Cerebellar cortex (tissue), 1 donor: ENCODE measurements around the gene DENND6A.
"Not testable (repeated sequence)": the region's sequence is repeated elsewhere in the genome, so short reads cannot be mapped to it uniquely, and the experiment has no call there.

Experiments
- DNase-seq: peaks from one replicate; pipeline ENCODE4 v3.0.0-alpha.2; 2015; ENCODE audit warnings: low spot score

DENND6A gene

GRCh38 chr3:57692396-57693147, at the start of gene DENND6A:
Gene DENND6A (minus strand): TSS chr3:57693077. CDS start chr3:57693018, 59 bp downstream.
- DNase-seq = peak; percentile 79

- DNase-seq = no peak
Observed at GRCh38 chr3:57740027-57740426, 47.1 kb upstream of the DENND6A start.

GRCh38 chr3:57738391-57738790, 45.5 kb upstream of the DENND6A start:
- DNase-seq = no peak

- DNase-seq = no peak
Observed at GRCh38 chr3:57737840-57738239, 45.0 kb upstream of the DENND6A start.

DNA sequence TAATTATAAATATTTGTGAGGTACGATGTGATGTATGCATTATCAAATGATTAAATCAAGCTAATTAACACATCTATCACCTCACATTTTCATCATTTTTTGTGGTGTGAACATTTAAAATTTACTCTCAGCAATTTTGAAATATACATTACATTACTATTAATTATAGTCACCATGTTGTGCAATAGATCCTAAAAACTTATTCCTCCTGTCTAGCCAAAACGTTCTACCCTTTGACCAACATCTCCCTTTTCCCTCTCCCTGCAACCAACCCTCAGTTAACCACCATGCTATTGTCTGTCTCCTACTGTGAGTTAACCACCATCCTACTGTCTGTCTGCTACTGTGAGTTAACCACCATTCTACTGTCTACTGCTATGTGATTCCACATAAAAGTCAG, 42.5 kb upstream of the DENND6A start:
- DNase-seq = no peak

- DNase-seq = no peak
Observed at GRCh38 chr3:57733790-57734189, 40.9 kb upstream of the DENND6A start.

DNA sequence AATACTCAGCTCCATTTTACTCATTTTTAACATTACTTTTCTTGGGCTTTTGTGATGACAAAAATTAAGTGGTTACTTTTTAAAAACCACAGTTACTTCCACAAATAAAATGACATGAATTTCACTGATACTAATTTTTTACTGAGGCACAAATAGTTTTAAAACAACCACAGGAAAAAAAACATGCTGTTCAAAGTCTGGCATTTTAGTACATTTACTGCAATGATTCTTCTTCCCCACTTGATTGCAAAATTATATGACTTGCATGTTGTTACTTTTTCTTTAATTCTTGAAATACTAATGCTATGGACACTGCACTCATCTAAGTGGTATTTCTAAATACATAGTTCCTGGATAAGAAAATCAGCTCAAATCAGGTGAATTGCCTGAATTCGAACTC, 38.4 kb upstream of the DENND6A start:
- no peak for DNase-seq

DNA sequence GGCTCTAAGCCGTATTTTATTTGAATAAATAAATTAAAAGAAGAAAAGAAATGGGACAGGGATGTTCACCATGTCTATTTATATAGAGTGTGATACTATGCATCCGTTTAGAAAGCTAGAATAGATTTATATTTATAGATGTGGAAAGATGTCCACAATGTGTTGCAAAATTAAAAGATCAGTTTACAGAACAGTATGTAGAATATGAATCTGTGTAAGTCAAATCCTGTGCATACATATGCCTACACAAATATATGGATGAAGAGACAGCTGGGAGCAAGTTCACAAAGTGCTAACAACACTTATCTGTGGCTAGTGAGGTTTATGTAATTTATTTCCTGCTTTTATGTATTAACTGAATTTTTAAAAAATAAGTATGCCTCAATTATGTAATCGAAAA, 37.8 kb upstream of the DENND6A start:
- no peak for DNase-seq

DNA sequence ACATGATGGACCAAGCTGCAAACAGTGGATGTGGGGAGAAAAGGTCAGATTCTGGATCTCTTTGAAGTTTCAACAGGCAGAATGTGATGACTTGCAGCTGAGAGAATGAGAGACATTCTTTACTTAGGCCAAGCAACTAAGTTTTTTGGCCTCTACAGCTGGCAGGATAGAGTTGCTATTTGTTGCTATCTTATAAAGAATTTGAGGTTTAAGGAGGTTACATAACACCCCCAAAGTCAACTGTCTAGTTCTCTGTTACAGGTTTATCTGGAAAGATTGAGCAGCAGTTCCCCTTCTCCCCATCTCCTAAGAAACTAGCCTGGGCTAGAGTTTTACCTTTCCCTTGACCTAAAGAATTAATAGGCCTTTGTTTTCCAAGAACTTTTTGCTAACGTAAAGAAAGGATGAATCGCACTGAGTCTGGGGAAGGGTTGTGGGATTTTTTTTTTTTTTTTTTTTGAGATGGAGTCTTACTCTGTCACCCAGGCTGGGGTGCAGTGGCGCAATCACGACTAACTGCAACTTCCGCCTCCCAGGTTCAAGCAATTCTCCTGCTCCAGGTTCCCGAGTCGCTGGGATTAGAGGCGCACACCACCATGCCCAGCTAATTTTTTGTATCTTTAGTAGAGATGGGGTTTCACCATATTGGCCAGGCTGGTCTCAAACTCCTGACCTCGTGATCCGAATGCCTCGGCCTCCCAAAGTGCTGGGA, 36.6 kb upstream of the DENND6A start:
- no peak for DNase-seq

DNA sequence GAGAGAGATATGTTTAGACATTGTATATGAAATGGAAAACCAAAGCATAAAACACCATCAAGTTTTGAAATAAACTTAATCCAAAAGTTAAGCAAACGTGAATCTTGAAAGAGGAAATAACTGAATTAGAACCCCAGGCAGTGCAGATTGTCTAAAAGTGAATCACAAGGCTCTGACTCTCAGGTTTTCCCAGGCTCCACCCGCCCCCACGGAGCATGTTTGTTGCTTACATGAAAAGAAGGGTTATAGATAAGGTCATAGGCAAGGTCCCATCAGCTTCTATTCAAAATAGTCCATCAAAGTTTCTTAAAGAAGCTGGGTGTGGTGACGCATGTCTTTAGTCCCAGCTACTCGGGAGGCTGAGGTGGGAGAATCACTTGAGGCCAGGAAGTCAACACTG, 34.2 kb upstream of the DENND6A start:
- no peak for DNase-seq

- DNase-seq = no peak
Observed at GRCh38 chr3:57726397-57726796, 33.5 kb upstream of the DENND6A start.

GRCh38 chr3:57718118-57718517, 25.2 kb upstream of the DENND6A start:
- no peak for DNase-seq

- DNase-seq = no peak
Observed at GRCh38 chr3:57717205-57717868, 24.5 kb upstream of the DENND6A start.

- no peak for DNase-seq
Observed at GRCh38 chr3:57715686-57716085, 22.8 kb upstream of the DENND6A start.

GRCh38 chr3:57709559-57709958, 16.7 kb upstream of the DENND6A start:
- no peak for DNase-seq

- no peak for DNase-seq
Observed at GRCh38 chr3:57709031-57709430, 16.2 kb upstream of the DENND6A start.

GRCh38 chr3:57706462-57706861, 13.6 kb upstream of the DENND6A start:
- DNase-seq = no peak

GRCh38 chr3:57705351-57705750, 12.5 kb upstream of the DENND6A start:
- not testable (repeated sequence) for DNase-seq

DNA sequence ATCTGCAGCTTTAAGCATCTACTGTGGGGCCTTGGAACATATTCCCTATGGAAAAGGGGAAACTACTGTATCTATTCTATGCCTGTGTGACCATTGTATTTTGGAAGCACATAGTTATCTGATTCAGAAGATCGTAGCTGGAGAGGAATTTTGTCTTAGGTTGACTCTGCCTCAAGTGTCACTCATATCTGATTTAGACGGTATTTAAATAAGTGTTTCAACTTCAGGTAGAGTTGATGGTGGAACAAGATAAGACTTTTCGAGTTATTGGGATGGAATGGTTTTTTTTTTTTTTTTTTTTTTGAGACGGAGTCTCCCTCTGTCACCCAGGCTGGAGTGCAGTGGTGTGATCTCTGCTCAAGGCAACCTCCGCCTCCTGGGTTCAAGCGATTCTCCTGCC, 8.9 kb upstream of the DENND6A start:
- DNase-seq = no peak

DNA sequence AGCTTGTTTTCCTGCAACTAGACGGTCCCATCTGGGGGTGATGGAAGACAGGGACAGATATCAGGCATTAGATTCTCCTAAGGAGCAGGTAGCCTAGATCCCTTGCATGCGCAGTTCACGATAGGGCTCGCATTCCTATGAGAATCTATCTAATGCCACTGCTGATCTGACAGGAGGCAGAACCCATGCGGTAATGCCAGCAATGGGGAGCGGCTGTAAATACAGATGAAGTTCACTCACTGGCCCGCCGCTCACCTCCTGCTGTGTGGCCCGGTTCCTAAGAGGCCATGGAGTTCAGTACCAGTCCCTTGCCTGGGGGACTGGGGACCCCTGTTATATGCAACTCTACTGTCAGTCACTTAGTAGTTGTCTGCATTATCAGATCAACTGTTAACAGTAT, 7.9 kb upstream of the DENND6A start:
- no peak for DNase-seq

DNA sequence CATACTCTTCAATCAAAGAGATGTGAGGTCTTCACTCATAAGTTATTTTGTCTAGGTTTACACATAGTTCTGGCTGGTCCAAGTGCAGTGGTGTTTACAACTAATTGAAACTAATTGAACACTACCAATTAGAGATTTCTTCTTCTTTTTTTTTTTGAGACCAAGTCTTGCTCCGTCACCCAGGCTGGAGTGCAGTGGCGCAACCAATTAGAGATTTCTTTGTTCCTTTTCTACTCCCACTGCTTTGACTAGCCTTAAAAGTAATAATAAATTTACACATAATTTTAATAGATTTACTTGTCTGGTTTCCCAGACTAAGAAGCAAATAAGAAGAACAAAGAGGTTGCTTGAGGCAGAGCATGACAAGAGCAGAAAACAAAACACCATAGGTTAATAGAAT, 6.7 kb upstream of the DENND6A start:
- no peak for DNase-seq

DNA sequence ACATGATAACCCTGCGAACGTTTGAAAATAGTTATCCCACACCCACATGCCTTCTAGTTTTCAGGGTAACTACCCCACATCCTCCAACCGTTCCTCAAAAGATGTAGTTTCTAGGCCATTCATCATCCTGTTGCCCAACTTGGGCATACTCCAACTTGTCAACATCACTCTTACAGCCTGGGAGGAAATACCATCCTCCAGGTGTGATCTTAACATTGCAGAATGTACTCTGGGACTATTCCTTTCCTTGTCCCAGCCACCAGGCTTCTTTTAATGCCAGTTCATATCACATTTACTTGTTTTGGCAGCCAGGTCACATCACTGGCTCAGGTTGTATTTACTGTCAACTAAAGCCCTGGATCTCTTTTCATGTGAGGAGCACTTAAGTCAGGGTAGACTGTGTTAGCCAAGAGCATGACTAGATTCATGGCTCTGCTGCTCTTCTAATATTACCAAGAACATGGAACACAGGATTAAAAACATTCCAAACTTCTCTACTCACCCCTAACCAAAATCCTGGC, 4.0 kb upstream of the DENND6A start:
- no peak for DNase-seq

DNA sequence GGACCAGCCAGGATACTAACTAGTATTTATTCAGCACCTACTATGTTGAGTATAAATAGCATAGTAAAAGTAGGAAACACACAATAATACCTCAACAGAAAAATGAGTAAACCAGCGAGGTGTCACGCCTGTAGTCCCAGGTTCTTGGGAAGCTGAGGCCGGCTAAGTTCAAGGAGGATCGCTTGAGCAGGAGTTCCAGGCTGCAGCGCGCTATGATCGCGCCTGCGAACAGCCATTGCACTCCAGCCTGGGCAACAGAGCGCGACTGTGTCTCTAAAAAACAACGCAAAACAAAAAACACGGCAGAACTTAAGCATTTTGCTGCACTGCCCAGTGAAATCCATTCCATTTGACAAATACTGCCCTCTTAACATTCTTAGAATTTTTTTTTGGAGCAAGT, 1.3 kb upstream of the DENND6A start:
- no peak for DNase-seq
